HEK293 (cell line): Measurements from ENCODE around the gene TCTN2.

Source experiments
- CTCF ChIA-PET: fragments of 350-600 bp; formaldehyde crosslinking; extraction: SDS; loops from one replicate; lab custom pipeline; 2021; ENCODE audit warnings: antibody characterized with exemption; lab: Yijun Ruan, JAX
- POLR2A ChIA-PET: fragments of 300-600 bp; formaldehyde crosslinking; extraction: SDS; loops from one replicate; lab custom pipeline; 2020; ENCODE audit warnings: antibody characterized with exemption, inconsistent platforms; lab: Yijun Ruan, JAX
- H3K27ac ChIP-seq: fragments of 200-500 bp; sonication (Bioruptor generic); 2 replicates; pipeline ENCODE4 v1.5.1; 2014; ENCODE audit warnings: low read depth, low read length, control low read depth, inconsistent platforms; ENCODE audit errors: extremely low read depth
- H3K36me3 ChIP-seq, 2 experiments: fragments of 200-500 bp in 1 of 2; sonication (Bioruptor generic) in 1 of 2; 1 replicate in 1 of 2; 2 replicates in 1 of 2; pipeline ENCODE4 v1.5.1; 2014 to 2017; ENCODE audit warnings: inconsistent platforms in 2 of 2, low read length in 2 of 2; ENCODE audit not compliant: control insufficient read depth in 2 of 2, insufficient read depth in 1 of 2
- H3K4me1 ChIP-seq: fragments of 200-500 bp; sonication (Bioruptor generic); 2 replicates; pipeline ENCODE4 v1.5.1; 2014; ENCODE audit warnings: mild to moderate bottlenecking, low read length, inconsistent platforms; ENCODE audit not compliant: control insufficient read depth, insufficient read depth
- H3K4me3 ChIP-seq: 2 replicates; pipeline ENCODE4 v1.5.1; 2011; ENCODE audit warnings: low read depth, mild to moderate bottlenecking, control low read depth, low read length, moderate library complexity
- H3K9me3 ChIP-seq: fragments of 200-500 bp; sonication (Bioruptor generic); 2 replicates; pipeline ENCODE4 v1.5.1; 2014; ENCODE audit warnings: low read depth, low read length, inconsistent platforms; ENCODE audit not compliant: control insufficient read depth, insufficient read depth
- SCRT1 ChIP-seq: fragments of 450-650 bp; formaldehyde crosslinking; IDR thresholded peaks from 2 replicates; pipeline ENCODE4 v1.5.1; 2016; ENCODE audit warnings: missing biosample characterization, missing genetic modification characterization, borderline replicate concordance
- SP2 ChIP-seq: fragments of 450-650 bp; formaldehyde crosslinking; IDR thresholded peaks from 2 replicates; pipeline ENCODE4 v1.5.1; 2016; ENCODE audit warnings: missing biosample characterization, missing genetic modification characterization
- TCF7L2 ChIP-seq: IDR thresholded peaks from 2 replicates; pipeline ENCODE4 v1.6.1; 2011; ENCODE audit warnings: low read depth, mild to moderate bottlenecking, inconsistent platforms, low read length, moderate library complexity, borderline replicate concordance
- WT1 ChIP-seq: fragments of 450-650 bp; formaldehyde crosslinking; IDR thresholded peaks from 2 replicates; pipeline ENCODE4 v1.5.1; 2016; ENCODE audit warnings: missing biosample characterization, missing genetic modification characterization
- ZBTB21 ChIP-seq: fragments of 450-650 bp; formaldehyde crosslinking; IDR thresholded peaks from 2 replicates; pipeline ENCODE4 v1.5.1; 2017; ENCODE audit warnings: missing biosample characterization, missing genetic modification characterization
- ZIC2 ChIP-seq: fragments of 450-650 bp; formaldehyde crosslinking; IDR thresholded peaks from 2 replicates; pipeline ENCODE4 v1.5.1; 2016; ENCODE audit warnings: missing biosample characterization, missing genetic modification characterization
- ZNF473 ChIP-seq: fragments of 450-650 bp; formaldehyde crosslinking; IDR thresholded peaks from 2 replicates; pipeline ENCODE4 v1.5.1; 2017; ENCODE audit warnings: missing biosample characterization, missing genetic modification characterization
- ZNF529 ChIP-seq: fragments of 450-650 bp; formaldehyde crosslinking; IDR thresholded peaks from 2 replicates; pipeline ENCODE4 v1.5.1; 2017; ENCODE audit warnings: missing genetic modification characterization, missing biosample characterization; ENCODE audit not compliant: insufficient replicate concordance
- ZNF623 ChIP-seq: fragments of 450-650 bp; formaldehyde crosslinking; IDR thresholded peaks from 2 replicates; pipeline ENCODE4 v1.5.1; 2016; ENCODE audit warnings: missing biosample characterization, missing genetic modification characterization
- ZNF654 ChIP-seq: fragments of 450-650 bp; formaldehyde crosslinking; IDR thresholded peaks from 2 replicates; pipeline ENCODE4 v1.5.1; 2016; ENCODE audit warnings: low read depth, missing biosample characterization, missing genetic modification characterization
- ZNF658 ChIP-seq: fragments of 450-650 bp; formaldehyde crosslinking; IDR thresholded peaks from 2 replicates; pipeline ENCODE4; 2016; ENCODE audit warnings: missing biosample characterization, missing genetic modification characterization
- ZNF677 ChIP-seq: fragments of 450-650 bp; IDR thresholded peaks from 2 replicates; pipeline ENCODE4 v1.5.0; 2018; ENCODE audit warnings: missing biosample characterization, mild to moderate bottlenecking, missing genetic modification characterization, moderate library complexity
- ZNF707 ChIP-seq: fragments of 450-650 bp; formaldehyde crosslinking; IDR thresholded peaks from 2 replicates; pipeline ENCODE4 v1.5.1; 2016; ENCODE audit warnings: missing biosample characterization, missing genetic modification characterization
- ZSCAN30 ChIP-seq: fragments of 450-650 bp; IDR thresholded peaks from 2 replicates; pipeline ENCODE4 v1.5.1; 2018; ENCODE audit warnings: missing biosample characterization, mild to moderate bottlenecking, missing genetic modification characterization, moderate library complexity
- TF ChIP-seq, protein P1 (sequence below): fragments of 450-650 bp; formaldehyde crosslinking; IDR thresholded peaks from 2 replicates; pipeline ENCODE4 v1.5.1; 2017; ENCODE audit warnings: missing biosample characterization, missing genetic modification characterization
- TF ChIP-seq, protein P2 (sequence below): IDR thresholded peaks from 2 replicates; pipeline ENCODE4 v1.6.1; 2011; ENCODE audit warnings: mild to moderate bottlenecking, low read depth, low read length, borderline replicate concordance
- TF ChIP-seq, protein P3 (sequence below): fragments of 450-650 bp; formaldehyde crosslinking; IDR thresholded peaks from 2 replicates; pipeline ENCODE4 v1.5.1; 2016; ENCODE audit warnings: missing biosample characterization, missing genetic modification characterization
- TF ChIP-seq, protein P4 (sequence below): fragments of 450-650 bp; formaldehyde crosslinking; IDR thresholded peaks from 2 replicates; pipeline ENCODE4 v1.5.1; 2016; ENCODE audit warnings: missing biosample characterization, missing genetic modification characterization
- TF ChIP-seq, protein P5 (sequence below): fragments of 450-650 bp; IDR thresholded peaks from 2 replicates; pipeline ENCODE4 v1.5.1; 2018; ENCODE audit warnings: missing biosample characterization, mild to moderate bottlenecking, missing genetic modification characterization

The TCTN2 gene

DNA sequence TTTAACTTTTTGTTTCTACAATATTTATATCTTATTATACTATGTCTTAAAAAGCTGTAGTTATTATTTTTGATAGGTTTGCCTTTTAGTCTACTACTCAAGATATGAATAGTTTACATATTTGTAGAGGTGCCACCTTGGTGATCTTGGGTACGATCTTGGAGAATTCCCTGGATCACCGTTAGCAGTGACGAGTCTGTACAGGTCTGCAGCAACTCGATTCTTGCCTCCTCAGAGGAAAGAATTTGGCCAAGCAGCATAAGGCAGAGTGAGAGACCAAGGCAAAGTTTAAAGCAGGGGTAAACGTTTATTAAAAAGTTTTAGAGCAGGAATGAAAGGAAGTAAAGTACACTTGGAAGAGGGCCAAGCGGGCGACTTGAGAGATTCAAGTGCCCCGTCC, 3.1 kb upstream of the TCTN2 start:
- Histone ChIP-seq H3K27ac (no peak overlapping the region), H3K4me3 (no peak overlapping the region), H3K9me3 (no peaks in the 10 kb centered on the region), H3K36me3 (peaks cover under 1 to 8% of the 10 kb centered on the region in 2 experiments; a peak in 2 of 3 replicates), H3K4me1 (no peaks in the 10 kb centered on the region)
- ChIA-PET CTCF (interaction anchor here (0.6 kb wide), 1 partner anchor 42 kb away, joined by 3 read pairs; no protein-coding TSS in a partner anchor), POLR2A (no interaction called here)
- TF ChIP-seq SCRT1 (tag by site-specific recombination), result no peak
- TF ChIP-seq ZNF707 (tag by site-specific recombination), result no peak
- no peak for TF ChIP-seq ZIC2 (tag by site-specific recombination)
- TF ChIP-seq, protein P1, sequence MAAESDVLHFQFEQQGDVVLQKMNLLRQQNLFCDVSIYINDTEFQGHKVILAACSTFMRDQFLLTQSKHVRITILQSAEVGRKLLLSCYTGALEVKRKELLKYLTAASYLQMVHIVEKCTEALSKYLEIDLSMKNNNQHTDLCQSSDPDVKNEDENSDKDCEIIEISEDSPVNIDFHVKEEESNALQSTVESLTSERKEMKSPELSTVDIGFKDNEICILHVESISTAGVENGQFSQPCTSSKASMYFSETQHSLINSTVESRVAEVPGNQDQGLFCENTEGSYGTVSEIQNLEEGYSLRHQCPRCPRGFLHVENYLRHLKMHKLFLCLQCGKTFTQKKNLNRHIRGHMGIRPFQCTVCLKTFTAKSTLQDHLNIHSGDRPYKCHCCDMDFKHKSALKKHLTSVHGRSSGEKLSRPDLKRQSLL (tag by site-specific recombination), result no peak
- no peak for TF ChIP-seq ZNF473 (tag by site-specific recombination)
- TF ChIP-seq ZBTB21, result no peak
- TF ChIP-seq, protein P2, sequence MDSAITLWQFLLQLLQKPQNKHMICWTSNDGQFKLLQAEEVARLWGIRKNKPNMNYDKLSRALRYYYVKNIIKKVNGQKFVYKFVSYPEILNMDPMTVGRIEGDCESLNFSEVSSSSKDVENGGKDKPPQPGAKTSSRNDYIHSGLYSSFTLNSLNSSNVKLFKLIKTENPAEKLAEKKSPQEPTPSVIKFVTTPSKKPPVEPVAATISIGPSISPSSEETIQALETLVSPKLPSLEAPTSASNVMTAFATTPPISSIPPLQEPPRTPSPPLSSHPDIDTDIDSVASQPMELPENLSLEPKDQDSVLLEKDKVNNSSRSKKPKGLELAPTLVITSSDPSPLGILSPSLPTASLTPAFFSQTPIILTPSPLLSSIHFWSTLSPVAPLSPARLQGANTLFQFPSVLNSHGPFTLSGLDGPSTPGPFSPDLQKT, result no peak
- no peak for TF ChIP-seq ZSCAN30 (tag by site-specific recombination)

DNA sequence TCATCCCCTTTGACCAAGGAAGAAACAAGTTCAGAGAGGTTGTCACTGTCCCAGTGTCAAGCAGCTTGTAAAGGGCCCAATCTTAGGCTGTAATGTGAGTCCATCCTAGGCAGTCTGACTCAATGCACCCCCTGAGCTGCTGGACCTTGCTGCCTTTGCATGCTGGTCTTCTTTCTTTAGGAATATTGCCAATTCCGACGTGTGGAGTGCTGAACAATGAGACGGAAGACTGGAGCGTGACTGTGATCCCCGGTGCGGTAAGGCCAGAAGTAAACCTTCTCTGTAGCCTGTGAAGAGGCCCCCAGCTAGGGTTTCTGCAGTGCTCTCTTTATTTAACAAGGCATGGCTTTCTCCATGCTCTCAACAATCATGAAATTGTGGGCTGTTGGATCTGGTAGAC, 963 bp downstream of the TCTN2 start:
- peak overlapping the region; percentile 18 for H3K4me3 ChIP-seq

DNA sequence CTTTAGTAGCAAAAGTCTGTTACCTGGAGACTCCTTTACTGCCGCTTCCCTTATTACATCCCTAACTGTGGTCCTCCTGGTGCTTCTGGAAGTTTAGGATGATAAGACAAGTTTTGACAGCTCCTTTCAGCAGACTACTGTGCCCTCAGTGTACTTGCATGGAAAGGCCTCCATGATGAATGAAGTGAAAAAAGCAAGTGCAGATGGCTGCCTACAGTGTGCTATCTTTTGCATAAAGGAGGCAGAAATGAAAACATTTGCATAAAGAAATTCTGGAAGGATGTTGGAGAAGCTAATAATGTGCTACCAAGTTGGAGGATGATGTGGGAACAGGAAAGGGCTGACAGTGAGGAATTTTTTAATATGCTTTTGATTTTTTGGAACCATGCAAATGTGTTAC, 4.5 kb downstream of the TCTN2 start:
- Histone ChIP-seq H3K9me3 (no peaks in the 10 kb centered on the region), H3K36me3 (peaks cover 22 to 46% of the 10 kb centered on the region in 2 experiments; a peak in 2 of 3 replicates), H3K27ac (no peak overlapping the region), H3K4me1 (no peaks in the 10 kb centered on the region), H3K4me3 (no peak overlapping the region)
- TF ChIP-seq ZNF654 (tag by site-specific recombination) (no peak), SCRT1 (tag by site-specific recombination) (no peak), SP2 (tag by site-specific recombination) (no peak), ZNF529 (tag by site-specific recombination) (no peak), TCF7L2 (no peak), ZIC2 (tag by site-specific recombination) (no peak), ZNF677 (tag by site-specific recombination) (no peak), ZNF658 (no peak), ZNF623 (tag by site-specific recombination) (no peak)
- TF ChIP-seq, protein P3, sequence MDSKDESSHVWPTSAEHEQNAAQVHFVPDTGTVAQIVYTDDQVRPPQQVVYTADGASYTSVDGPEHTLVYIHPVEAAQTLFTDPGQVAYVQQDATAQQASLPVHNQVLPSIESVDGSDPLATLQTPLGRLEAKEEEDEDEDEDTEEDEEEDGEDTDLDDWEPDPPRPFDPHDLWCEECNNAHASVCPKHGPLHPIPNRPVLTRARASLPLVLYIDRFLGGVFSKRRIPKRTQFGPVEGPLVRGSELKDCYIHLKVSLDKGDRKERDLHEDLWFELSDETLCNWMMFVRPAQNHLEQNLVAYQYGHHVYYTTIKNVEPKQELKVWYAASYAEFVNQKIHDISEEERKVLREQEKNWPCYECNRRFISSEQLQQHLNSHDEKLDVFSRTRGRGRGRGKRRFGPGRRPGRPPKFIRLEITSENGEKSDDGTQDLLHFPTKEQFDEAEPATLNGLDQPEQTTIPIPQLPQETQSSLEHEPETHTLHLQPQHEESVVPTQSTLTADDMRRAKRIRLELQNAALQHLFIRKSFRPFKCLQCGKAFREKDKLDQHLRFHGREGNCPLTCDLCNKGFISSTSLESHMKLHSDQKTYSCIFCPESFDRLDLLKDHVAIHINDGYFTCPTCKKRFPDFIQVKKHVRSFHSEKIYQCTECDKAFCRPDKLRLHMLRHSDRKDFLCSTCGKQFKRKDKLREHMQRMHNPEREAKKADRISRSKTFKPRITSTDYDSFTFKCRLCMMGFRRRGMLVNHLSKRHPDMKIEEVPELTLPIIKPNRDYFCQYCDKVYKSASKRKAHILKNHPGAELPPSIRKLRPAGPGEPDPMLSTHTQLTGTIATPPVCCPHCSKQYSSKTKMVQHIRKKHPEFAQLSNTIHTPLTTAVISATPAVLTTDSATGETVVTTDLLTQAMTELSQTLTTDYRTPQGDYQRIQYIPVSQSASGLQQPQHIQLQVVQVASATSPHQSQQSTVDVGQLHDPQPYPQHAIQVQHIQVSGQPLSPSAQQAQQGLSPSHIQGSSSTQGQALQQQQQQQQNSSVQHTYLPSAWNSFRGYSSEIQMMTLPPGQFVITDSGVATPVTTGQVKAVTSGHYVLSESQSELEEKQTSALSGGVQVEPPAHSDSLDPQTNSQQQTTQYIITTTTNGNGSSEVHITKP (tag by site-specific recombination), result no peak
- TF ChIP-seq, protein P4, sequence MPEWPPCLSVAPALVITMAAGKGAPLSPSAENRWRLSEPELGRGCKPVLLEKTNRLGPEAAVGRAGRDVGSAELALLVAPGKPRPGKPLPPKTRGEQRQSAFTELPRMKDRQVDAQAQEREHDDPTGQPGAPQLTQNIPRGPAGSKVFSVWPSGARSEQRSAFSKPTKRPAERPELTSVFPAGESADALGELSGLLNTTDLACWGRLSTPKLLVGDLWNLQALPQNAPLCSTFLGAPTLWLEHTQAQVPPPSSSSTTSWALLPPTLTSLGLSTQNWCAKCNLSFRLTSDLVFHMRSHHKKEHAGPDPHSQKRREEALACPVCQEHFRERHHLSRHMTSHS, result no peak
- TF ChIP-seq, protein P5, sequence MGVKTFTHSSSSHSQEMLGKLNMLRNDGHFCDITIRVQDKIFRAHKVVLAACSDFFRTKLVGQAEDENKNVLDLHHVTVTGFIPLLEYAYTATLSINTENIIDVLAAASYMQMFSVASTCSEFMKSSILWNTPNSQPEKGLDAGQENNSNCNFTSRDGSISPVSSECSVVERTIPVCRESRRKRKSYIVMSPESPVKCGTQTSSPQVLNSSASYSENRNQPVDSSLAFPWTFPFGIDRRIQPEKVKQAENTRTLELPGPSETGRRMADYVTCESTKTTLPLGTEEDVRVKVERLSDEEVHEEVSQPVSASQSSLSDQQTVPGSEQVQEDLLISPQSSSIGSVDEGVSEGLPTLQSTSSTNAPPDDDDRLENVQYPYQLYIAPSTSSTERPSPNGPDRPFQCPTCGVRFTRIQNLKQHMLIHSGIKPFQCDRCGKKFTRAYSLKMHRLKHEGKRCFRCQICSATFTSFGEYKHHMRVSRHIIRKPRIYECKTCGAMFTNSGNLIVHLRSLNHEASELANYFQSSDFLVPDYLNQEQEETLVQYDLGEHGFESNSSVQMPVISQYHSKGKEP (tag by site-specific recombination), result no peak
- CTCF ChIA-PET, result no interaction called here
- POLR2A ChIA-PET, result no interaction called here

More for the DNA sequence above, 963 bp downstream of the TCTN2 start:
- TF ChIP-seq, protein P2, result no peak
- no peak for TF ChIP-seq WT1
- no peaks in the 10 kb centered on the region for H3K9me3 ChIP-seq
- H3K4me1 ChIP-seq, result no peaks in the 10 kb centered on the region
- ChIA-PET CTCF (no interaction called here), POLR2A (interaction anchor here (0.6 to 2.6 kb wide), 2 partner anchors 10 to 40 kb away, joined by 3 to 15 read pairs; partner anchors contain the start of gene ATP6V0A2)
- H3K36me3 ChIP-seq, result peaks cover 13 to 29% of the 10 kb centered on the region in 2 experiments; a peak in 2 of 3 replicates
- H3K27ac ChIP-seq, result no peak overlapping the region; the same call in 1 of the 2 replicates
